ENCODE measurements around the gene MYO10.

MYO10 gene

GRCh38 chr5:16644301-16644889 is 291.7 kb downstream of the MYO10 start:
- peaks cover 4% of the 10 kb centered on the region for H3K4me1 ChIP-seq (ENCODE audit: insufficient read depth, insufficient read length)
- peaks cover 6% of the 10 kb centered on the region for H3K9me3 ChIP-seq (ENCODE audit: insufficient read depth, low read length)
- H3K27me3 ChIP-seq (ENCODE audit: insufficient read depth, insufficient read length), result no peaks in the 10 kb centered on the region
- H3K4me3 ChIP-seq (ENCODE audit: insufficient read length, low read depth), result no peak overlapping the region
- H3K36me3 ChIP-seq (ENCODE audit: insufficient read depth, insufficient read length, low read length), result no peaks in the 10 kb centered on the region
- DNase-seq (ENCODE audit: low read depth, low spot score), result no peak
- no peak for TF ChIP-seq ZNF274 (IDR thresholded peaks at IDR 0.05; ENCODE audit: low read depth, low read length)
- TF ChIP-seq YY1 (IDR thresholded peaks at IDR 0.05; ENCODE audit: insufficient read depth, insufficient read length), result no peak
- TF ChIP-seq SUZ12 (IDR thresholded peaks at IDR 0.05; ENCODE audit: extremely low read depth, insufficient read depth, insufficient read length), result no peak
- no peak overlapping the region for H3K9ac ChIP-seq (ENCODE audit: insufficient read length, low read depth)

- Histone ChIP-seq H3K9ac (ENCODE audit: insufficient read length, low read depth) (no peak overlapping the region), H3K27me3 (ENCODE audit: insufficient read depth, insufficient read length) (no peaks in the 10 kb centered on the region), H3K9me3 (ENCODE audit: insufficient read depth, low read length) (peaks cover 10% of the 10 kb centered on the region; the same call in 1 of the 2 replicates), H3K4me3 (ENCODE audit: insufficient read length, low read depth) (no peak overlapping the region), H3K36me3 (ENCODE audit: insufficient read depth, insufficient read length, low read length) (no peaks in the 10 kb centered on the region), H3K4me1 (ENCODE audit: insufficient read depth, insufficient read length) (peaks cover 4% of the 10 kb centered on the region)
- TF ChIP-seq YY1 (IDR thresholded peaks at IDR 0.05; ENCODE audit: insufficient read depth, insufficient read length) (no peak), SUZ12 (IDR thresholded peaks at IDR 0.05; ENCODE audit: extremely low read depth, insufficient read depth, insufficient read length) (no peak), ZNF274 (IDR thresholded peaks at IDR 0.05; ENCODE audit: low read depth, low read length) (no peak)
- no peak for DNase-seq (ENCODE audit: low read depth, low spot score)
Measured at GRCh38 chr5:16642867-16643266, 293.2 kb downstream of the MYO10 start.

- no peak overlapping the region for H3K9ac ChIP-seq (ENCODE audit: insufficient read length, low read depth)
- TF ChIP-seq YY1 (IDR thresholded peaks at IDR 0.05; ENCODE audit: insufficient read depth, insufficient read length) (no peak), ZNF274 (IDR thresholded peaks at IDR 0.05; ENCODE audit: low read depth, low read length) (no peak), SUZ12 (IDR thresholded peaks at IDR 0.05; ENCODE audit: extremely low read depth, insufficient read depth, insufficient read length) (no peak)
- H3K4me1 ChIP-seq (ENCODE audit: insufficient read depth, insufficient read length), result peaks cover 4% of the 10 kb centered on the region
- no peak overlapping the region for H3K4me3 ChIP-seq (ENCODE audit: insufficient read length, low read depth)
- H3K27me3 ChIP-seq (ENCODE audit: insufficient read depth, insufficient read length), result no peaks in the 10 kb centered on the region
- peaks cover 10% of the 10 kb centered on the region; the same call in 1 of the 2 replicates for H3K9me3 ChIP-seq (ENCODE audit: insufficient read depth, low read length)
- no peaks in the 10 kb centered on the region for H3K36me3 ChIP-seq (ENCODE audit: insufficient read depth, insufficient read length, low read length)
- no peak for DNase-seq (ENCODE audit: low read depth, low spot score)
Measured at GRCh38 chr5:16639206-16639605, 296.9 kb downstream of the MYO10 start.

GRCh38 chr5:16628376-16628775 is 307.7 kb downstream of the MYO10 start:
- no peak for TF ChIP-seq ZNF274 (IDR thresholded peaks at IDR 0.05; ENCODE audit: low read depth, low read length)
- no peak overlapping the region for H3K9ac ChIP-seq (ENCODE audit: insufficient read length, low read depth)
- no peak overlapping the region for H3K4me3 ChIP-seq (ENCODE audit: insufficient read length, low read depth)
- H3K27me3 ChIP-seq (ENCODE audit: insufficient read depth, insufficient read length), result no peaks in the 10 kb centered on the region
- H3K4me1 ChIP-seq (ENCODE audit: insufficient read depth, insufficient read length), result peaks cover 6% of the 10 kb centered on the region
- DNase-seq (ENCODE audit: low read depth, low spot score), result no peak
- no peaks in the 10 kb centered on the region for H3K9me3 ChIP-seq (ENCODE audit: insufficient read depth, low read length)
- H3K36me3 ChIP-seq (ENCODE audit: insufficient read depth, insufficient read length, low read length), result no peaks in the 10 kb centered on the region

- H3K4me3 ChIP-seq (ENCODE audit: insufficient read length, low read depth), result no peak overlapping the region
- no peak for DNase-seq (ENCODE audit: low read depth, low spot score)
- TF ChIP-seq YY1 (IDR thresholded peaks at IDR 0.05; ENCODE audit: insufficient read depth, insufficient read length) (no peak), SUZ12 (IDR thresholded peaks at IDR 0.05; ENCODE audit: extremely low read depth, insufficient read depth, insufficient read length) (no peak), ZNF274 (IDR thresholded peaks at IDR 0.05; ENCODE audit: low read depth, low read length) (no peak)
- H3K9ac ChIP-seq (ENCODE audit: insufficient read length, low read depth), result no peak overlapping the region
- no peaks in the 10 kb centered on the region for H3K36me3 ChIP-seq (ENCODE audit: insufficient read depth, insufficient read length, low read length)
- peaks cover 6% of the 10 kb centered on the region for H3K4me1 ChIP-seq (ENCODE audit: insufficient read depth, insufficient read length)
- no peaks in the 10 kb centered on the region for H3K9me3 ChIP-seq (ENCODE audit: insufficient read depth, low read length)
- H3K27me3 ChIP-seq (ENCODE audit: insufficient read depth, insufficient read length), result no peaks in the 10 kb centered on the region
Measured at GRCh38 chr5:16626696-16627264, 309.3 kb downstream of the MYO10 start.

GRCh38 chr5:16625096-16625495 is 311.0 kb downstream of the MYO10 start:
- no peak for DNase-seq (ENCODE audit: low read depth, low spot score)
- Histone ChIP-seq H3K9me3 (ENCODE audit: insufficient read depth, low read length) (no peaks in the 10 kb centered on the region), H3K36me3 (ENCODE audit: insufficient read depth, insufficient read length, low read length) (no peaks in the 10 kb centered on the region), H3K4me3 (ENCODE audit: insufficient read length, low read depth) (no peak overlapping the region), H3K4me1 (ENCODE audit: insufficient read depth, insufficient read length) (peaks cover 6% of the 10 kb centered on the region), H3K27me3 (ENCODE audit: insufficient read depth, insufficient read length) (no peaks in the 10 kb centered on the region), H3K9ac (ENCODE audit: insufficient read length, low read depth) (no peak overlapping the region)
- TF ChIP-seq YY1 (IDR thresholded peaks at IDR 0.05; ENCODE audit: insufficient read depth, insufficient read length) (no peak), SUZ12 (IDR thresholded peaks at IDR 0.05; ENCODE audit: extremely low read depth, insufficient read depth, insufficient read length) (no peak), ZNF274 (IDR thresholded peaks at IDR 0.05; ENCODE audit: low read depth, low read length) (no peak)

- no peak for DNase-seq (ENCODE audit: low read depth, low spot score)
- H3K4me1 ChIP-seq (ENCODE audit: insufficient read depth, insufficient read length), result peaks cover 2% of the 10 kb centered on the region
- no peaks in the 10 kb centered on the region for H3K36me3 ChIP-seq (ENCODE audit: insufficient read depth, insufficient read length, low read length)
- H3K27me3 ChIP-seq (ENCODE audit: insufficient read depth, insufficient read length), result peaks cover 46% of the 10 kb centered on the region
- no peak overlapping the region for H3K9ac ChIP-seq (ENCODE audit: insufficient read length, low read depth)
- H3K9me3 ChIP-seq (ENCODE audit: insufficient read depth, low read length), result no peaks in the 10 kb centered on the region
- TF ChIP-seq SUZ12 (IDR thresholded peaks at IDR 0.05; ENCODE audit: extremely low read depth, insufficient read depth, insufficient read length) (no peak), YY1 (IDR thresholded peaks at IDR 0.05; ENCODE audit: insufficient read depth, insufficient read length) (no peak), ZNF274 (IDR thresholded peaks at IDR 0.05; ENCODE audit: low read depth, low read length) (no peak)
- no peak overlapping the region for H3K4me3 ChIP-seq (ENCODE audit: insufficient read length, low read depth)
Measured at GRCh38 chr5:16619136-16619535, 317.0 kb downstream of the MYO10 start.
